Cardiac muscle cell (in vitro differentiated cells and primary cell): ENCODE data around the gene ALDH6A1. TPM values are rescaled to one million over a fixed set of nuclear protein-coding genes. Genes with fewer than 3 reads are reported as not detected.

ENCODE experiments used
- DNase-seq, 2 donors: peaks; one replicate each; pipeline versions ENCODE4 v3.0.0 to v3.0.0-alpha.2; 2010 to 2017; ENCODE audit warnings: low read depth in 1 of 2, low spot score in 1 of 2
- H3K27ac ChIP-seq: fragments of 200-600 bp; sonication (generic); 2 replicates; pipeline ENCODE4 v1.5.1; 2016
- H3K27me3 ChIP-seq: fragments of 200-600 bp; sonication (generic); 2 replicates; pipeline ENCODE4 v1.6.0; 2016; ENCODE audit warnings: control low read depth
- H3K36me3 ChIP-seq: fragments of 200-600 bp; sonication (generic); 2 replicates; pipeline ENCODE4 v1.5.1; 2016; ENCODE audit warnings: control low read depth
- H3K4me1 ChIP-seq: fragments of 200-600 bp; sonication (generic); 2 replicates; pipeline ENCODE4 v1.8.1; 2017; ENCODE audit warnings: low read depth, mild to moderate bottlenecking, mixed run types
- H3K4me3 ChIP-seq: fragments of 200-600 bp; sonication (generic); 2 replicates; pipeline ENCODE4 v1.5.1; 2016; ENCODE audit warnings: mild to moderate bottlenecking
- H3K9me3 ChIP-seq: fragments of 200-600 bp; sonication (generic); 2 replicates; pipeline ENCODE4 v1.5.1; 2017; ENCODE audit warnings: low read depth, mild to moderate bottlenecking, control low read depth
- polyA plus RNA-seq: library from polyadenylated mRNA; unstranded; fragments of >200 nt; fragmentation: Nextera tagmentation; extraction: Ambion mirVana; gene quantifications from 2 replicates; pipeline ENCODE4 v1.2.1, GENCODE V29; 2016
- total RNA-seq: library from RNA; depleted of rRNA; stranded (reverse); fragments of >200 nt; gene quantifications from 2 replicates; pipeline ENCODE4 v1.2.3, GENCODE V29; 2016
- TF ChIP-seq, protein P1 (sequence below): IDR thresholded peaks from 2 replicates; pipeline ENCODE4 v1.5.1; 2012; ENCODE audit warnings: low read depth, mild to moderate bottlenecking, low read length

ALDH6A1 gene
- total and polyA plus RNA-seq, 2 experiments from 2014 or later: 53.7 to 55.5 TPM

GRCh38 chr14:74018174-74018585 is 66.1 kb downstream of the ALDH6A1 start:
- H3K27ac ChIP-seq: peak overlapping the region; percentile 96
- DNase-seq: peak in 1 of 2 donors; percentile 61
- TF ChIP-seq, protein P1, sequence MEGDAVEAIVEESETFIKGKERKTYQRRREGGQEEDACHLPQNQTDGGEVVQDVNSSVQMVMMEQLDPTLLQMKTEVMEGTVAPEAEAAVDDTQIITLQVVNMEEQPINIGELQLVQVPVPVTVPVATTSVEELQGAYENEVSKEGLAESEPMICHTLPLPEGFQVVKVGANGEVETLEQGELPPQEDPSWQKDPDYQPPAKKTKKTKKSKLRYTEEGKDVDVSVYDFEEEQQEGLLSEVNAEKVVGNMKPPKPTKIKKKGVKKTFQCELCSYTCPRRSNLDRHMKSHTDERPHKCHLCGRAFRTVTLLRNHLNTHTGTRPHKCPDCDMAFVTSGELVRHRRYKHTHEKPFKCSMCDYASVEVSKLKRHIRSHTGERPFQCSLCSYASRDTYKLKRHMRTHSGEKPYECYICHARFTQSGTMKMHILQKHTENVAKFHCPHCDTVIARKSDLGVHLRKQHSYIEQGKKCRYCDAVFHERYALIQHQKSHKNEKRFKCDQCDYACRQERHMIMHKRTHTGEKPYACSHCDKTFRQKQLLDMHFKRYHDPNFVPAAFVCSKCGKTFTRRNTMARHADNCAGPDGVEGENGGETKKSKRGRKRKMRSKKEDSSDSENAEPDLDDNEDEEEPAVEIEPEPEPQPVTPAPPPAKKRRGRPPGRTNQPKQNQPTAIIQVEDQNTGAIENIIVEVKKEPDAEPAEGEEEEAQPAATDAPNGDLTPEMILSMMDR: no peak

DNA sequence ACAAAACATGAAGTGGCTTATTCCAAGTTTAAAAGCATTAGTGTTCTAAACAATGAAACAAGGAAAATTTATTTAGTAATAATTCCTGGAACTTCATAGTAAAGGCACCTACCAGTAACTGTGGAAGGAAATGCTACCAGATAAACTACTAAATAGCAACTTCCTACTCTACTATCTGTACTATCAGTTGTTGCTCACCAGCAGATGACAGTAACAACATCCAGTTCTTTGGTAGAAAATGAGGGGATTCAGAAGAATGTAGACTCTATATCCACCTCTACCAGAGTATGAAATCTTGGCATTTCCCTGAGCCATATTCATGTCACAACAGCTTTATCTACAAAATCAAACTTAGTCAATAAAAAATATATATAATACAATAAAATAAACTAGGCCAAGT is 68.3 kb downstream of the ALDH6A1 start:
- Histone ChIP-seq H3K4me3 (no peak overlapping the region), H3K27ac (no peak overlapping the region), H3K27me3 (no peaks in the 10 kb centered on the region), H3K4me1 (no peaks in the 10 kb centered on the region), H3K9me3 (no peaks in the 10 kb centered on the region), H3K36me3 (no peaks in the 10 kb centered on the region)
- TF ChIP-seq, protein P1: no peak
- peak in 1 of 2 donors; percentile 3 for DNase-seq

More at GRCh38 chr14:74018174-74018585, 66.1 kb downstream of the ALDH6A1 start:
- H3K4me1 ChIP-seq: no peaks in the 10 kb centered on the region
- no peaks in the 10 kb centered on the region for H3K27me3 ChIP-seq
- H3K9me3 ChIP-seq: no peaks in the 10 kb centered on the region
- H3K36me3 ChIP-seq: no peaks in the 10 kb centered on the region
- H3K4me3 ChIP-seq: peak overlapping the region; percentile 94

DNA sequence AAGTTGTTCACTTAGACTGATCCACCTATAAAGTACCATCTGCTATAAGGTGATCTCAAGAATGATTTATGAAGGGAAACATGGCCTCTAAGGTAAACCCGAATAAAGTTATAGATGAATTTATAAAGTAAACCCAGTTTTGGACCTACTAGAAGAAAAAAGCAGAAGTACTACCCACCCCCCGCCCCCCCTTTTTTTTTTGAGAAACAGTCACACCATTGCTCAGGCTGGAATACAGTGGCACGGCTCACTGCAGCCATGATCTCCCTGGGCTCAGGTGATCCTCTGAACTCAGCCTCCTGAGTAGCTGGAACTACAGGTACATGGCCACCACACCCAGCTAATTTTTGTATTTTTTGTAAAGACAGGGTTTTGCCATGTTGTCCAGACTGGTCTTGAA is 69.1 kb downstream of the ALDH6A1 start:
- Histone ChIP-seq H3K36me3 (no peaks in the 10 kb centered on the region), H3K4me3 (no peak overlapping the region), H3K27me3 (no peaks in the 10 kb centered on the region), H3K27ac (no peak overlapping the region), H3K4me1 (no peaks in the 10 kb centered on the region), H3K9me3 (no peaks in the 10 kb centered on the region)
- TF ChIP-seq, protein P1: no peak
- DNase-seq: no peak

- TF ChIP-seq, protein P1: no peak
- no peaks in the 10 kb centered on the region for H3K27me3 ChIP-seq
- peak in 1 of 2 donors; percentile 3 for DNase-seq
- H3K36me3 ChIP-seq: no peaks in the 10 kb centered on the region
- H3K4me3 ChIP-seq: no peak overlapping the region
- no peaks in the 10 kb centered on the region for H3K4me1 ChIP-seq
- no peak overlapping the region for H3K27ac ChIP-seq
- no peaks in the 10 kb centered on the region for H3K9me3 ChIP-seq
These were observed 70.0 kb downstream of the ALDH6A1 start for GRCh38 chr14:74014299-74014698.

DNA sequence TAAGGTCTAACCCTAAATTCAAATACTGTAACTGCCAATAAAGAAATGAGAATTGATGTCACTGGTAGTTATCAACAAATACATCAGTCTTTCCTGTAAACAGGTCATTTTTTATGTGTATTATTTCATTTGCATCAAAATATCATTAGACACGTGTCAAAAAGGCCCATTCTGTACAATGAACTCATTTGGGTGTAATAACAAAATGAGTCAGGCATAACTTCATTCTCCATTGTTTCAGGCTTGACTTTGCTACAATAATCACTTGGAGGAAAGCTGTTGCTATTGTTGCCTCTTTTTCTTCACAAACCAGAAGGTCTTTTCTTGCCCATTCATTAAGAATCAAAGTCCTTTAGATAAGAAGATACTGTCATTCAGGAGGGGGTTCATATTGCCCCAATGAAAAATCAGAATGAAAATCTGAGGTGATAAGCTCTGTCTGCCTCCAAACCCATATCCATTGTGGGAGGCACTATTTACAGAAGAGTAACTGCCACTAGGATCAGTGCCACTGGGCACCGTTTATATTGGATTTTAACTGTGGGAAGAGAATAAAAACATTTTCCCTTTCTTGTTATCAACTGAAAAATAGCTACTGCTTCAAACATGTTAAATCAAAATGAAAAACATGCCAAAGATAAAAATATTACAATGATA is 75.3 kb downstream of the ALDH6A1 start:
- TF ChIP-seq, protein P1: no peak
- H3K27ac ChIP-seq: no peak overlapping the region
- H3K4me3 ChIP-seq: no peak overlapping the region

More for the DNA sequence above, 75.3 kb downstream of the ALDH6A1 start:
- H3K4me1 ChIP-seq: no peaks in the 10 kb centered on the region
- H3K36me3 ChIP-seq: no peaks in the 10 kb centered on the region
- no peak for DNase-seq
- H3K27me3 ChIP-seq: no peaks in the 10 kb centered on the region
- no peaks in the 10 kb centered on the region for H3K9me3 ChIP-seq

Other genes starting within 250 kb of the ALDH6A1 start
- 9.5 and 16.4 TPM in 2 replicates for gene PTGR2, start 232.6 kb downstream of the ALDH6A1 start, total RNA-seq
- gene PTGR2, start 232.6 kb downstream of the ALDH6A1 start, polyA plus RNA-seq: 13.4 and 28.5 TPM in 2 replicates
- gene ZNF410, start 197.6 kb downstream of the ALDH6A1 start, total RNA-seq: 29.9 and 32.1 TPM in 2 replicates
- 32.9 and 39.0 TPM in 2 replicates for gene ZNF410, start 197.6 kb downstream of the ALDH6A1 start, polyA plus RNA-seq
- 4.0 and 4.4 TPM in 2 replicates for gene FAM161B, start 134.4 kb downstream of the ALDH6A1 start, total RNA-seq
- 1.5 and 7.8 TPM in 2 replicates for gene FAM161B, start 134.4 kb downstream of the ALDH6A1 start, polyA plus RNA-seq
- gene COQ6, start 134.2 kb downstream of the ALDH6A1 start, total RNA-seq: 25.4 and 63.3 TPM in 2 replicates
- gene COQ6, start 134.2 kb downstream of the ALDH6A1 start, polyA plus RNA-seq: 54.6 and 81.7 TPM in 2 replicates
- gene ENTPD5, start 65.2 kb downstream of the ALDH6A1 start, total RNA-seq: 6.2 and 7.4 TPM in 2 replicates
- 8.6 and 12.3 TPM in 2 replicates for gene ENTPD5, start 65.2 kb downstream of the ALDH6A1 start, polyA plus RNA-seq
- 5.0 and 7.6 TPM in 2 replicates for gene BBOF1, start 65.1 kb downstream of the ALDH6A1 start, total RNA-seq
- gene BBOF1, start 65.1 kb downstream of the ALDH6A1 start, polyA plus RNA-seq: 6.1 and 10.6 TPM in 2 replicates
- 7.0 and 8.1 TPM in 2 replicates for gene LIN52, start 503 bp upstream of the ALDH6A1 start, total RNA-seq
- gene LIN52, start 503 bp upstream of the ALDH6A1 start, polyA plus RNA-seq: 12.6 and 14.4 TPM in 2 replicates
- not detected in 2 replicates for gene VSX2, start 155.0 kb upstream of the ALDH6A1 start, total RNA-seq
- gene VSX2, start 155.0 kb upstream of the ALDH6A1 start, polyA plus RNA-seq: not detected in 2 replicates
- 62.6 and 98.7 TPM in 2 replicates for gene ABCD4, start 218.5 kb upstream of the ALDH6A1 start, total RNA-seq
- gene ABCD4, start 218.5 kb upstream of the ALDH6A1 start, polyA plus RNA-seq: 121 and 125 TPM in 2 replicates